ENCODE data around the gene PPARG.

Gene PPARG

DNA sequence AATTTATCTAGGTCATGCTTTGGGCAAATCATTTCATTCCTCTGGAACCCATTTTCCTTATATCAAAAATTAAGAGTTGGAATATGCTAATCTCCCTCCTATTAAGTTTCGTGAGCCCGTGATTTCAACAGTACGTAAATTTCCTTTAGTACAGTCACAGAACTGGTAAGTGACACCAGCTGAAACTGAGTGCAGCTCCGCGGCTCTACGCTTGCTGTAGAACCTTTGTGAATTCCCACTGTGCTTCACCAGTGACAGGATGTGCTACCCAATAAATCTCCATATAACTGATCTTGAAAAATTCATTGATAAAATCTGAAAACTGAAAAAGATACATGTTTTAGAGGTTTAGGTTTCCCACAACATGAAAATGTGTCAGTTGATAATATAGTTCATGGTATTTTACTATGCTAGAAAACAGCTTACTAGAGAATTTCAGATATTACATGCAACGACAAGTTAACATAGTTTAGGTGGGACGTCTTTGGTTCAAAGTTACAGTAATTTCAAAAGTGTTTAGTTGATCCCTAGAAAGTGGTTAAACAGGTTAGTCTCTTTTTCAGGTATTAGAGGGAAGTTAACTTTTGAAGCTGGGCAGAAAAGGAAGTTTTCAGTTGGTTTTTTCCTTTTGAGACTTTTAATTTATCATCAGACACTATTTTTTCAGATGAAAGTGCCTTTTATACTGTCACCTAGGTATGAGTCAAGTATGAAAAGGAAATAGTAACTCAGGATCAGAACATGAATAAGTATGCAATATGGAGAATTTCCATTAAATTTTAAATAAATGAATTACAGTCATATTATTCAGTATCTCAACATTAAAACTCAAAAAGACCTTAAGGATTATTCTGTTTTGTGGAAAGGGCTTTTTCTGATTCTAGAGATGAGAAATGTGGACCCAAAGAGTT, 57.0 kb downstream of the PPARG start:
- DNase-seq = no peak

DNA sequence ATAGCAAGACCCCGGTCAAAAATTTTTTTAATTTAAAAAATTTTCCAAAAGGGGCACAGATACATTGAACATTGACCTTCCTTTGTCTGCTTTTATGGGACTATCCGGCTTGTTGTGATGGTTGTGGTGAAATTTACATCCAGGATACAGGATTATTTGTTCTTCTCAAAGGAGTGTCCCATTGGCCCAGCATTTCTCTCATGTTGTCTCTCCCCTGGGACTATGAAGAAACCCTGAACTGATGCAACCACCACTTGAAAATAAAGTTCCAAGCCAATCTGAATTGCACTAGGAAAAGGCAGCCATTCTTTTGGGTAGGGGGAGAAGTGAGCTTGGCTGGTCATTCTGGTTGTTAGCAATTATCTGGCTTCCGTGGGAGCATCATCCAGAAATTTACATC, 58.4 kb downstream of the PPARG start:
- no peak for DNase-seq

DNA sequence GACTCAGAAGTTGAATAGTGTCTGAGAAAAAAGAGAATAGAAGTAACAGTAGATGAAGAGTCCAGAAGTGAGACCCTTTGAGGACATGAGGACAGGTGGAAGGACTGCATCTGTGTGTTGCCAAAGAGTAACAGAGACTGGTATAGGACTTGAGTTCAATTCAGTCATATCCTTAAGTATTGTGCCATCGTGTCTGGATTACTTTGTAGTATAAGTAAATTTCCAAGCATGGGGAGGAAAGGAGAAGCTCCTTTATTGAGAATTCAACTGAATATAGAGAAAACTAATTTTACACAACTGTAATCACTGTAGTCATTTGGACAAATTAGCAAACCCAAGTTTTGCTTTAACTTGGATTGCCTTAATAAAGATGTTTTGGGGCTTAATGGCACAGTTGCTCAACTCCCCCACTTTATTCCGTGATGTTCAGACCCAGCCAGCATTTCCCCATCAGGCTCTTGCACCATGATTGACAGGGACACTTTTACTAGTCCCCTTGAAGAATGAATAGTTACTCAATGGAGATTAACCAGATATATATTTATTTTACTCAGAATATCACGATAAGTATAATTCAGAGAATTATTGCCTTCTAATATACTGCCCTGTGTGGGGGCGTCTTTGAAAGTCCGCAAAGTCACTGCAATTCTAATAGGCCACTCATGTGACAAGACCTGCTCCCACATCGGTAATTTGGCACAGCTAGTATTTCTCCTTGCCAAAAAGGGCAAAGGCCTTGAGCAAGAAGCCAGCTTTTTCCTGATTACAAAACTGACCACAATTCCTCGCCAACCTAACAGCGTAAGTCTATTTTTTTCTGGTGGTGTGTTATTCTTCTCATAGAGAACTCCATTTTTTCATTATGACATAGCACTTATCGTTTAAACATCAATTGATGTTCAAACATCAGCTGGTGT, 61.3 kb downstream of the PPARG start:
- DNase-seq = no peak

DNA sequence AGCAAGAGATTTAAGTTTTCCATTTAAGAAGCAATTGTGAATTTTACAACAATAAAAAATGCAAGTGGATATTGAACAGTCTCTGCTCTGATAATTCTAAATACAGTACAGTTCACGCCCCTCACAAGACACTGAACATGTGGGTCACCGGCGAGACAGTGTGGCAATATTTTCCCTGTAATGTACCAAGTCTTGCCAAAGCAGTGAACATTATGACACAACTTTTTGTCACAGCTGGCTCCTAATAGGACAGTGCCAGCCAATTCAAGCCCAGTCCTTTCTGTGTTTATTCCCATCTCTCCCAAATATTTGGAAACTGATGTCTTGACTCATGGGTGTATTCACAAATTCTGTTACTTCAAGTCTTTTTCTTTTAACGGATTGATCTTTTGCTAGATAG, 62.3 kb downstream of the PPARG start:
- DNase-seq = no peak

DNA sequence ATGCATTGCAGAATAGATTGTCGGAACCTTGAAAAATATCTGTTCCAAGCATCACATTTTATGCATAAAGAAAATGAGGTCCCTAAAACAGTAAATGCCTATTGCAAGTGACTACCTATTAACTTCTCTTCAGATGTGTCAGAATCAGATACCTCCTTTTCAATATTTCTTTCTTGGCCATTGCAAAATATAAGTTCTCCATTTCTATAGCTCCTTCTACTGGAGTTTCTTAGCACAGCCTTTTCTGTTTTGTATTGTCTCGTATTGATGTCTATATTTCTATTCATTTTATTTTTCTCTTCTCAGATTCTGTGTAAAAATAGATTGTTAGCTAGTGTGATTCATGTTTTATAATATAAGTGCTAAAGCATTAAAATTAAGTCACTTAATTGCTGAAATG, 63.4 kb downstream of the PPARG start:
- no peak for DNase-seq

DNA sequence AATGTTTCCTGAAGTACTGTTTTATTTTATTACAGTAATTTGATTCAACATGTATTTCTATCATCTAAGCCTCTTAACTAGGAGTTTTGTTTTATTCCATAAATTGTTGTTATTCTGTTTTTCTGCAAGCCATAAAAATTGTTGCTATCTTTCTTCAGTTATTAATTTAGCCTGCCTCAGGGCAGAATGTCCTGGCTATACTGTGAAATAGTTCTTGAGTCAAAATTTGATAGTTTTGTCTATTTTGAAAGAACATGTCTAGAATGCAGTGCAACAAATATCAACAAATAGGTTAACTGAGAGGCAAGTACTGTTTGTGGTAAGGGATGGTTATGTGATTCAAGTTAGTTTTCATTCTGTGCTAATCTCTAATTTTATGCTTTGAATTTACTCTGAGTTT, 63.9 kb downstream of the PPARG start:
- no peak for DNase-seq

DNA sequence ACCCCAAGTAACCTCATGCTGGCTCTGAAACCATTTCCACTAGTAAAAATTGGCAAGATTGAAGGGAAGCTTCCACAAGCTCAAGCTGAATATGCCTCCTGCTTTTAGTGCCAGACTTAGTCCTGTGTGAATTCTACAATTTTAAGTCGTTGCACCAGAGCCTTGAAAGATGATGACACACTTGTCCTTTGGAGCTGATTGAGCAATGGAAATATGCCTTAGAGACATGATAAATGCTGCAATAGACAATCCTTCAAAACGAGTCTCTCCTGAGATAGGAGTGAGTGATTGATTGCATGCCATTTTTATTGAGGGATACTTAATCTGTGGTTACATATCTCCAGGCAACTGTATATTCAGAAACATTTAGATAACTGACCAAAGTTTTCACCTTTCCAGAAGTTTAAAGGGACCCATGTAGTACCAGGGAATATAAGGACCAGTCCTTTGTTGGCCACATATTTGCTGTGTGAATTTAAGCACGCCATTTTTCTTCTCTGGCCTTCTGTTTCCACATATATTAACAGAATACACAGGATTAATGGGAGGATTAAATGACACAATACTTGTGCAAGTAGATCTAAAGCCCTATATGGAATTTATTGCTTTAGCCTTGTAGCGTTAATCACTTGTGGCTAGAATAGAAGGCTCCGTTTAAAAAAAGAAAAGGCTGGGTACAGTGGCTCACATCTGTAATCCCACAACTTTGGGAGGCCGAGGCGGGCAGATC, 65.1 kb downstream of the PPARG start:
- DNase-seq = no peak

DNA sequence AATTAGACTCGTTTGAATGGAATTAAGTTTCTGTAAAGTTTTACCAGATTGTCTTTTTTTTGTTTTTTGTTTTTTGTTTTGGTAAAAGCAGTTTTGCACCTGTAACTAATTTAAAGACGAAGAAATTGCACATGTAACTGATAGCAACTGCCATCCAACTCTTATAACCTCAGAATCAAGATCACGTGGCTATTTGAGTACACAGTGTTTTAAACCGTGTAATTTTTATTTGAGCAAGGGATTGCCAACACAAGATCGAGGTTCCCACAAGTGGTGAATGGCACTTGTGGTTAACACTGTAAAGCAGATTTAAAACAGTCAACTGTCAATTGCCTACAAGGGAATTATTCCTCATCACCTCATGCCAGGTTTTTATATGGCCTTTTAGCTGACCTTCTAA, 67.3 kb downstream of the PPARG start:
- DNase-seq = no peak

DNA sequence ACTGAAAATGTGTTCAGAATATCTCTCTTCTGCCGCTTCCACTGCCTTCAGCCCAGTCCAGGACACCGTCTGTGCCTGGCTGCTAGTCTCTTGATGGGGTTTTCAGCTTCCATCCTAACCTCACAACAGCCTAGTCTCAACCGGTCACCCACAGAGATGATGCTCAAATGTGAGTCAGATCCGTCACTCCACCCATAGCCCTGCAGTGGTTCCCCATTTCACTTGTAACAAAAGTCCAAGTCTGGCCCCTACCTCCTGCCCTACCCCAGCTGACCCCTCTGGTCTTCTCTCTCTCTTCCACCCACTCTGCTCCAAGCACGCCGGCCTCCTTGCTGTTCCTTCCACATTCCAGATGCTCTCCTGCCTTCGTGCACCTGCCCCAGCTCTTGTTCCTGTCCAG, 68.1 kb downstream of the PPARG start:
- DNase-seq = no peak

DNA sequence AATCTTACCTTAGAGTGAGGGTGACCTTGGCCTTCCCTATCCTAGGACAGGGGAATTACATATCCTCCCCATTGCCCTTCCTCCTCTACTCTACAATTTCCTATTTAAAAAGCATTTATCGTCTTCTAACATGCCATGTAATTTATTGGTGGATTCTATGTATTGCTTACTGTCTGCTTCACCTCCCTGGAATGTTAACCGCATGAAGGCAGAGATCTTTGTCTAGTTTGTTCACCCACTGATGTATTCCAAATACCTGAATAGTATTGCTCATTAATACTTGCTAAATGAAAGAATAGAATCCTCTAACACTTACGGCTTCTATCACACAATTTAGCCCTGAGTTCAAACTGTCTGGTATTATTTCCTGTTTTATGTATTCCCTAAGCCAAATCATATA, 68.6 kb downstream of the PPARG start:
- no peak for DNase-seq

DNA sequence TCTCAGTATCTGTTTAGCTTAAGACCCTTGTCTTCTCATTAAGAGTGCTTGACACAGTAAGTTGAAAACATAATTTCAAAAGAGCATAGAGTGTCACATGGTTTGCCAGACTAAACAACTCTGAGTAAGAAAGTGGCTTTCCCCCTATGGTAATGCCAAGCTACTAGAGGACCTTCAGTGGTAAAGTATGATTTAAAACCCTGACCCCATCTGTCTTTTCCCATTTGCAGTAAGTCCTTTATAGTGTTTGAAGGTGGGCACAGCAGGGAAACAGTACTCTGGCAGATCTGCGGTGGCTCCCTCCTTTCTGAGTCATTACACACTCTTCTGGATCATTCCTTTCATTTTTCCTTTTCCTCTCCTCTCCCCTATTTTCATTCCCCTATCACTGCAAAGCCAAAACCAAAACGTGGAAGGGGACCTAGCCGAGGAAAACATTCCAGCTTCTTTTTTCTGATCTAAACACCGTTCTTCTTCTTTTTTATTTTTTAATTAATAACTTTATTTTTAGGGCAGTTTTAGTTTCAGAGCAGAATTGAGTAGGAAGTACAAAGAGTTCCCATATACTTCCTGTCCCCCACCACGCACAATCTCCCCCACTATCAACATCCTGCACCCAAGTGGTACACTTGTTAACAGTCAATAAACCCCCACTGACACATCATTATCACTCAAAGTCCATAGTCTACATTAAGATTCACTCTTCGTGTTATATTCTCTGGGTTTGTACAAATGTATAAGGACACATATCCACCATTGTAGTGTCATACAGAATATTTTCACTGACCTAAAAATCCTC, 74.7 kb downstream of the PPARG start:
- no peak for DNase-seq

DNA sequence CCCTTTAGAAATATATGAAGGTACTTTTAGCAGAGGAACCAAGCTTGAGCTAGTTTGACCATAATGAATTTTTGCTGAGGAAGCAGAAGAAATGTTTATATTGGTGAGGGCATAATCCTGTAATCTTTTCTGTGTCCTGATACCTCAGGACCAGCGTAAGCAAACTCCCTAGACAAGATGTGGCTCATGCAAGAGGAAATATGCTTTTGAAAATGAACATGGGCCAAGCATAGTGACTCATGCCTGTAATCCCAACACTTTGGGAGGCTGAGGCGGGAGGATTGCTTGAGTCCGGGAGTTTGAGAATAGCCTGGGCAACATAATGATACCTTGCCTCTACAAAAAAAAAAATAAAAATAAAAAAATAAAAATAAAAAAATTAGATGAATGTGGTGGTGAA, 78.5 kb downstream of the PPARG start:
- no peak for DNase-seq

DNA sequence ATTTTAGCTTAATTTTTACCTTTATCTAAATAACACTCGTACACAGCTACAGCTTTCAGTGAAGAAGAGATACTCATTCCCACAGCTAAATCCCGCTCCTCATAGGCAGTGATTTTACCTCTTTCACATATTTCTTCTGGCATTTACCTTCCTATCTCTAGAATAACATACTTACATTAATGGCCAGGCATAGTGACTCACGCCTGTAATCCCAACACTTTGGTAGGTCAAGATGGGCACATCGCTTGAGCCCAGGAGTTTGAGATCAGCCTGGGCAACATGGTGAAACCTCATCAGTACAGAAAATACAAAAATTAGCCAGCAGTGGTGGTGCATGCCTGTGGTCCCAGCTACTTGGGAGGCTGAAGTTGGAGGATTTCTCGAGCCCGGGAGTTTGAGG, 80.2 kb downstream of the PPARG start:
- no peak for DNase-seq

DNA sequence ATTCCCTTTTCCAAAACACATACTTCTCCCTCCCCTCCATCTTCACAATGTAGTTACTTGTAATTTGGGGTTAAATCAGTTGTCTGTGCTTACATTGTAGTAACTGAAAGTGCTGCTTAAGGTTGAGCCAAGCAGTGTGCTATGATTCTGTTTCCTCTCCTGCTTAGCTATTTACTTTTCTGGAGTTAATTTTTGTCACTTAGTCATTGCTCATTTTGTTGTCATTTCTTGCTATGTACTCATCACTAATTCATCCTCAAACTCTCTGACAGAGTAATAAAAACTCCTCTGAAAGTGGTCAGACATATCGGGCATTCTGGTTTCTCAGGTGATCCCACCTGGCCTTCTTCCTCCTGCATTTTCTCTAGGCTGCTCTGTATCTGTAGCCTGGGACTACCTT, 80.7 kb downstream of the PPARG start:
- no peak for DNase-seq

DNA sequence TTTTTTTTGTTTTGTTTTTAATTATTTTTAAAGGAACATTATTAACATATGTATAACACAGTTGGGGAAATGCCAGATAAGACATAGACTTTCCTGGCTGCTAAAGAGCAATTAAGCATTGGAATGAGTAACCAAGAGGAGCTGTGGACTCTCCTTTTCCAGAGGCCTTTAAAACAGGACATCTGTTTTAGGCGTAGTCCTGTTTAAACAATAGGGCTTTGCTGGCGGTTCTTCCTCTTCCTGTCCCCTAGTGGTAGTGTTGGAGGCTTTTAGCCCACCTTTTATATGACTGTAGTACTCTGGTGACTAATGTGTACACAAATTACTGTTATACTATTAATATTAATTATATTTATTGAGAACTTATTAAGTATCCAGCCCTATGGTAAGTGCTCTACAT, 81.9 kb downstream of the PPARG start:
- no peak for DNase-seq

DNA sequence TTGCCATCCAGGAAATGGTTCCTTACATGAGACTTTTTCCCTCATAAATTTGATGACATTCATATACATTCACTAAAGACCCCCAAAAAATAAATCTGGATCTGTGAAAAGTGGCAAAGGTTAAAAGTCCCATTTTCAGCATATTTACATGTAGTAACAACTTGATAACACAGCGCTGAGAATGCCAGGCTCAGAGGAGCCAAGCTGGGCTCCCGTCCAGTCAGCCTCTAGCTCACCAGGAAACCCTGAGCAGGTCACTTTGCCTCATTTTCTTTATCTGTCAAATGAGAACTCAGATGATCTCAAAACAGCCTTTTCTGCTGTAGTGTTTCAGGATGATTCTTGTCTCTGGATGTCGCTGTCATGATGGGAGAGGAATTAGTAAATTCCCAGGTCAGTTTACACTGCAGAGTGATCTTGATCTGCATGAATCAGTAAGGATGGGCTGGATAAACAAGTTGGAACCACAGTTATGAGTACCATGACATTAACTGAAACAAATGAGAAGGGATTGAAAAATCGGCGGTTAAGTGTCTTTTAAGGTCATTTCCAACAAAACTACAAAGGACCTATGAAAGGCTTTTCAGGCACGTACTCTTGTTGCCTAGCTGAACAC, 82.8 kb downstream of the PPARG start:
- no peak for DNase-seq

DNA sequence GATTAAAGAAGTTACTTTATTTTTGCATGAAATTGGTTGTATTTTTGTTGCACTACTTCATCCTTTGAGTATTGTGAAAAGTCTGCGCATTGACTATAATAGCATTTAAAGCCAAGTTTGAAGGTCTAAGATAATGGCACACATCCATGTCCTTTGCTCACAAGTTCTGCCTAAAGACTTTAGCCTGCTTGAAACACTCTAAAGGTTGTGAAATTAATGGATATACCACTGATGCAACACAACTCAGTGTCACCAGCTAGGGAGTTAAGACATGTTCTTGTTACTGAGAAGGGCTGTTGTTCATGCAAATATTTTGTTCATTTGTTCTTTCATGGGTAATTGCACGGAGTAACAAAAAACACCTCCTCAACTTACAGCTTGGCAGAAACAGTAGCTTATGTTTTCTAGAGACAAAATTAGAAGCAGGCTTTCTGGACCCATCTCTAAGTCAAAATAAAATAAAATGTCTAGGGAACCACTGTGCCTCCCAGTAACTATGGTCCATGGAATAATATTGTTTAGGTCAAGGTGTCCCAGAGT, 83.9 kb downstream of the PPARG start:
- DNase-seq = no peak

DNA sequence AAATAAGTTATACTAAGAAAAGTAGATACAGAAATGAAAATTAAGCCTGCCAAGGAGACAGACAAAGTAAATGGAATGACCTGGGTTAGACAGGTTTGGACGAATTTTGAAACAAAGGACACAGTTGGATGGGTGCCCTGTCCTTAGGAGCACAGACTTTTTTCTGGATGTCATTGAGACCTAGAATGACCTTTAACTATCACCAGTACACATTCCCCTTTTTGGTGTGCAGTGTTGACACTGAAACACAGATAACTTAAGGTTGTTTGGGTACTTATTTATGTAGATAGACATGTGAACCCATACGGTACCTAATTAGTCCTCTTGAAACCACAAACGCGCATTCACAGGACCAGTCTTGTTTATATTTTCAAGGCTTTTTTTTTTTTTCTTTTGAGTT, 86.7 kb downstream of the PPARG start:
- DNase-seq = no peak

DNA sequence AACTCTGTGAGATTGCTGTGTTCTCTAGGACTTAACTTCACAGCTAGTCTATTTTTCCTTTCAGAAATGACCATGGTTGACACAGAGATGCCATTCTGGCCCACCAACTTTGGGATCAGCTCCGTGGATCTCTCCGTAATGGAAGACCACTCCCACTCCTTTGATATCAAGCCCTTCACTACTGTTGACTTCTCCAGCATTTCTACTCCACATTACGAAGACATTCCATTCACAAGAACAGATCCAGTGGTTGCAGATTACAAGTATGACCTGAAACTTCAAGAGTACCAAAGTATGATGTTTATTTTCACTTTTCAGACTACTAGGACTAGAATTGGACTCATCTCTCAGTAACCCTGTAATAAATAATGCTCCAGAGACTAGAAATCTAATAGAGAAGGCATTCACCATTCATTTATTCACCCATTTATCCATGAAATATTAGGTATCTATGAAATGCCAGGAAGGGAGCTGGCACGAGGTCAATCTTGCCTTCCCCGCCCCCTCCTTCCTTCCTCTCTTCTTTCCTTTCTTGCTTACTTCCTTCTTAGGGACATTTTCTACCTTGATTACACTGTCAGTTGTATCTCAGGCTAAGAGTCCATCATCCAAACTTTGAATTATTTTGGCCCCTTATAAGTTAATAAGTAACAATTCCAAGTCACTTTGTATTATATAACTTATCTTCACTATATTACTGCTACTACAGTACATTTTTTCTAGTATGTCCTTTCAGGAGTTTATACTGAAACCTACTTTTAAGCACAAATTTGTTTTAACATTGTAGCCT, 91.0 kb downstream of the PPARG start:
- no peak for DNase-seq

DNA sequence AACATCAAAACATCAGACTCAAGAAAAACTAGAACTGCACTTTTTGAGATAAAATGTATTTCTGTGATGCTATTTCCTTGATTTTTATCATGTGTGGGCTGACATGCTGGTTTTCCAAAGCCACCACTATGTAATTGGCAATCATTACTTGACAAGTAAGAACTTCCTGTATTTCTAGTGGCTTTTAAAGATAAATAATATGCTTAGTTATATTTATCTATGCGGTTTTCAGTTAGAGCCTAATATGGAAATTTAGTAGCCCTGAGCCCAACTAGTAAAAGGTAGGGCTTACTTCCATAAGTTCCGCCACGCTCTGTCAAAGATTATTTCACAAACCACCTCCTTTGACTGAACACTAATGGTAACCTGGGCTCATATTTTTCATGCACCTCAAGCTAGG, 91.6 kb downstream of the PPARG start:
- DNase-seq = no peak

DNA sequence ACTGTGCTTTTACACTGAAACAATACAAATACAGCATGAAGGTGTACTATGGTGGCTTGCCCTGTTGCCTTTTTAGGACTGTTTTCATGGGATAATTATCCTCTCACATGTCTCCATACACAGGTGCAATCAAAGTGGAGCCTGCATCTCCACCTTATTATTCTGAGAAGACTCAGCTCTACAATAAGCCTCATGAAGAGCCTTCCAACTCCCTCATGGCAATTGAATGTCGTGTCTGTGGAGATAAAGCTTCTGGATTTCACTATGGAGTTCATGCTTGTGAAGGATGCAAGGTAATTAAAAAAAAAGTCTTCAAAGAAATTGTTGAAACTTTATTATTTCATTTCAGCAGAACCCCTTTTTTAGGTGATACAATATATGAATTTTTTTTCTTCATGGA, 92.3 kb downstream of the PPARG start:
- no peak for DNase-seq
